Spleen (tissue), 13 donors: ENCODE measurements around the gene ZNF385D. TPM values are rescaled to one million over a fixed set of nuclear protein-coding genes. Genes with fewer than 3 reads are reported as not detected.

Experiments
- DNase-seq: peaks from one replicate; pipeline ENCODE4 v3.0.0-alpha.2; 2020
- H3K27ac ChIP-seq, 8 donors: fragments of 200-600 bp; sonication (generic) in 7 of 8; 1 replicate in 4 of 8; 2 replicates in 4 of 8; pipeline versions ENCODE4 v1.5.0 to v1.8.0; 2016 to 2021; ENCODE audit warnings: inconsistent platforms in 4 of 8, mild to moderate bottlenecking in 4 of 8, moderate library complexity in 1 of 8
- H3K27me3 ChIP-seq, 7 donors: fragments of 200-600 bp; sonication (generic) in 6 of 7; replicated peaks in 1 of 7; 1 replicate in 4 of 7; 2 replicates in 3 of 7; pipeline versions ENCODE4 v1.5.0 to v1.8.0; 2016 to 2021; ENCODE audit warnings: inconsistent platforms in 3 of 7, mild to moderate bottlenecking in 1 of 7
- H3K36me3 ChIP-seq, 6 donors: fragments of 200-600 bp; sonication (generic) in 5 of 6; 1 replicate in 4 of 6; 2 replicates in 2 of 6; pipeline versions ENCODE4 v1.5.0 to v1.8.0; 2016 to 2021; ENCODE audit warnings: inconsistent platforms in 2 of 6
- H3K4me1 ChIP-seq, 6 donors: fragments of 200-600 bp; sonication (generic) in 5 of 6; 1 replicate in 3 of 6; 2 replicates in 3 of 6; pipeline versions ENCODE4 v1.5.0 to v1.8.0; 2016 to 2021; ENCODE audit warnings: inconsistent platforms in 3 of 6
- H3K4me3 ChIP-seq, 8 donors: fragments of 200-600 bp; sonication (generic) in 7 of 8; 1 replicate in 4 of 8; 2 replicates in 4 of 8; pipeline versions ENCODE4 v1.5.0 to v1.8.0; 2016 to 2021; ENCODE audit warnings: inconsistent platforms in 4 of 8, mild to moderate bottlenecking in 4 of 8, moderate library complexity in 2 of 8
- H3K9me3 ChIP-seq, 8 donors: fragments of 200-600 bp; sonication (generic) in 7 of 8; 1 replicate in 4 of 8; 2 replicates in 4 of 8; pipeline versions ENCODE4 v1.5.0 to v1.8.0; 2016 to 2021; ENCODE audit warnings: inconsistent platforms in 4 of 8
- CTCF ChIP-seq, 11 experiments: fragments of 200-600 bp in 7 of 11; fragments of 450-650 bp in 4 of 11; sonication (generic) in 4 of 11; IDR thresholded peaks in 8 of 11; conservative IDR thresholded peaks in 3 of 11; 1 replicate in 7 of 11; 2 replicates in 4 of 11; pipeline versions ENCODE4 v1.4.0 to v1.8.0; 2016 to 2021; ENCODE audit warnings: antibody characterized with exemption in 11 of 11, inconsistent platforms in 4 of 11, mild to moderate bottlenecking in 1 of 11
- POLR2A ChIP-seq, 3 donors: fragments of 450-650 bp; IDR thresholded peaks; one replicate each; pipeline ENCODE4 v1.5.1; 2017; ENCODE audit warnings: antibody characterized with exemption in 3 of 3, mild to moderate bottlenecking in 1 of 3
- POLR2AphosphoS5 ChIP-seq, 3 donors: sonication (generic); formaldehyde crosslinking; IDR thresholded peaks; one replicate each; pipeline ENCODE4 v1.5.1; 2017; ENCODE audit warnings: antibody characterized with exemption in 3 of 3
- whole genome bisulfite sequencing, 5 donors: extraction: QIAGEN DNeasy Blood & Tissue Kit in 3 of 5; methylation state at CpG; one replicate each; pipeline versions ENCODE4 v1.1.5 to v1.1.7; 2013 to 2018; 5-methylcytosine and 5-hydroxymethylcytosine counted together
- intact Hi-C: fragments of 100-400 bp; cut with DNase I; formaldehyde crosslinking; loops from one replicate; pipeline ENCODE4 v1.15.0; 2023; ENCODE audit warnings: low total_unique reads
- long read RNA-seq, 2 donors: transcript quantifications; one replicate each; lab custom pipeline, GENCODE V29; 2026
- polyA plus RNA-seq, 3 donors: library from polyadenylated mRNA; stranded (reverse); fragments of 200-250 nt; gene quantifications; one replicate each; pipeline ENCODE4 v1.2.1, GENCODE V29; 2013
- total RNA-seq, 7 donors: library from RNA; depleted of rRNA in 3 of 7; stranded (reverse); fragments of >200 nt in 3 of 7; fragmentation: NEBNext Ultra II Directional in 4 of 7; extraction: Animal tissue kit (Norgen Biotek cat#: 25700) in 4 of 7; gene quantifications; one replicate each; pipeline versions ENCODE4 v1.1.0 to v1.2.1, GENCODE V29; 2016 to 2021
- donor health status: healthy with polysubstance abuse.
- donor health status: DM: no; HTN: no; CAD: no; lungs with moderate emphysema.
- donor health status: DM: no; HTN: no; CAD: no.
- donor health status: Bipolar disorder and iron deficiency.
- donor health status: healthy.
- donor health status: DM: no; HTN: no; CAD: no.
- donor health status: DM: yes; HTN: yes; CAD: no.

Gene ZNF385D
- total RNA-seq (1 to 10 TPM in 4 of 7 donors, under 1 TPM in 3; 0.14 to 3.2 (median 2.3) TPM), polyA plus RNA-seq (under 1 TPM; 0.05 to 0.29 (median 0.07) TPM)
- long read RNA-seq, donor 1 = 0 reads
- long read RNA-seq, donor 2, full-length matches to known transcripts = 1 of 1 reads
- long read RNA-seq, donor 2, partial matches to known transcripts = 0 of 1 reads
- long read RNA-seq, donor 2, other reads (novel, unspliced or antisense) = 0 of 1 reads

GRCh38 chr3:21750831-21751391, at the start of gene ZNF385D:
TSS of gene ZNF385D (minus strand) at chr3:21751210. CDS start at chr3:21750916, 294 bp downstream.
- DNase-seq = no peak
- WGBS, 5 donors = 5 to 9% (median 6%) methylated on average over 28 to 31 of the region's 31 CpGs
- Histone ChIP-seq H3K27me3 (peaks cover 0 to 18% (median 4%) of the 10 kb centered on the region in 7 donors), H3K4me3 (peak within 1 kb of the TSS in 7 of 8 donors; percentile 10 to 62 (median 23)), H3K27ac (no peak within 1 kb of the TSS), H3K4me1 (peaks cover 0 to 10% (median 5%) of the 10 kb centered on the region in 6 donors), H3K36me3 (no peaks in the 10 kb centered on the region), H3K9me3 (no peaks in the 10 kb centered on the region)
- no peak for TF ChIP-seq CTCF (IDR thresholded peaks at IDR 0.05 in 8 of 11, conservative IDR thresholded peaks at IDR 0.05 in 3 of 11)
- peak in 2 of 3 donors; percentile 28 to 29 for TF ChIP-seq POLR2AphosphoS5 (IDR thresholded peaks at IDR 0.05)
- intact Hi-C loops = no loop called here

- H3K36me3 ChIP-seq = no peaks in the 10 kb centered on the region
- no peak for DNase-seq
- WGBS, 5 donors = 85 to 92% (median 90%) methylated on average over 9 of the region's 9 CpGs
- intact Hi-C loops = no loop called here
- peaks cover 0 to 31% (median 21%) of the 10 kb centered on the region in 8 donors for H3K9me3 ChIP-seq
- H3K27ac ChIP-seq = no peak overlapping the region
- no peaks in the 10 kb centered on the region for H3K27me3 ChIP-seq
- H3K4me3 ChIP-seq = no peak overlapping the region
- TF ChIP-seq POLR2AphosphoS5 (IDR thresholded peaks at IDR 0.05) (no peak), CTCF (IDR thresholded peaks at IDR 0.05 in 8 of 11, conservative IDR thresholded peaks at IDR 0.05 in 3 of 11) (no peak), POLR2A (IDR thresholded peaks at IDR 0.05) (no peak)
- peaks cover 0 to 8% (median 0%) of the 10 kb centered on the region in 6 donors for H3K4me1 ChIP-seq
These were observed 47.5 kb upstream of the ZNF385D start for GRCh38 chr3:21798356-21799088.

- 17 to 44% (median 23%) methylated on average over 2 of the region's 2 CpGs for WGBS, 5 donors
- Histone ChIP-seq H3K9me3 (peaks cover 0 to 25% (median 21%) of the 10 kb centered on the region in 8 donors), H3K27me3 (no peaks in the 10 kb centered on the region), H3K4me1 (peaks cover 0 to 8% (median 0%) of the 10 kb centered on the region in 6 donors), H3K4me3 (no peak overlapping the region), H3K27ac (no peak overlapping the region), H3K36me3 (no peaks in the 10 kb centered on the region)
- no peak for DNase-seq
- intact Hi-C loops = no loop called here
- no peak for TF ChIP-seq CTCF (IDR thresholded peaks at IDR 0.05 in 8 of 11, conservative IDR thresholded peaks at IDR 0.05 in 3 of 11)
- no peak for TF ChIP-seq POLR2AphosphoS5 (IDR thresholded peaks at IDR 0.05)
- no peak for TF ChIP-seq POLR2A (IDR thresholded peaks at IDR 0.05)
These were observed 44.9 kb upstream of the ZNF385D start for GRCh38 chr3:21795921-21796320.
